ENCODE results near the gene ABCG4. TPM values are rescaled to one million over a fixed set of nuclear protein-coding genes. Genes with fewer than 3 reads are reported as not detected.
"Not testable (repeated sequence)": the region's sequence is repeated elsewhere in the genome, so short reads cannot be mapped to it uniquely, and the experiment has no call there.

ABCG4 gene
- total and polyA plus RNA-seq, 11 donors = 0.25 to 2.1 (median 0.98) TPM

DNA sequence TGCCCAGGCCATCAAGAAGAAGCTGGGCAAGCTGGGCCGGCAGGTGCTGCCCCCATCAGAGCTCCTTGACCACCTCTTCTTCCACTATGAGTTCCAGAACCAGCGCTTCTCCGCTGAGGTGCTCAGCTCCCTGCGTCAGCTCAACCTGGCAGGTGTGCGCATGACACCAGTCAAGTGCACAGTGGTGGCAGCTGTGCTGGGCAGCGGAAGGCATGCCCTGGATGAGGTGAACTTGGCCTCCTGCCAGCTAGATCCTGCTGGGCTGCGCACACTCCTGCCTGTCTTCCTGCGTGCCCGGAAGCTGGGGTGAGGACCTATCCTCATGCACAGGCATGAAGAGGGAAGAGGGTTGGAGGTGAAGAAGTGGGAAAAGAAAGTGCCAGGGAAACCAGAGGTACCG is 31.1 kb downstream of the ABCG4 start:
- Histone ChIP-seq H3K9me3 (no peaks in the 10 kb centered on the region), H3K27ac (no peak overlapping the region), H3K4me3 (no peak overlapping the region), H3K36me3 (peaks cover 0 to 71% (median 45%) of the 10 kb centered on the region in 9 donors), H3K27me3 (no peaks in the 10 kb centered on the region), H3K4me1 (peaks cover 0 to 23% (median 0%) of the 10 kb centered on the region in 12 donors)
- no peak for DNase-seq
- intact Hi-C loops (cut with DNase I) = no loop called here
- no peak for TF ChIP-seq POLR2A (IDR thresholded peaks at IDR 0.05)
- TF ChIP-seq, protein P1, sequence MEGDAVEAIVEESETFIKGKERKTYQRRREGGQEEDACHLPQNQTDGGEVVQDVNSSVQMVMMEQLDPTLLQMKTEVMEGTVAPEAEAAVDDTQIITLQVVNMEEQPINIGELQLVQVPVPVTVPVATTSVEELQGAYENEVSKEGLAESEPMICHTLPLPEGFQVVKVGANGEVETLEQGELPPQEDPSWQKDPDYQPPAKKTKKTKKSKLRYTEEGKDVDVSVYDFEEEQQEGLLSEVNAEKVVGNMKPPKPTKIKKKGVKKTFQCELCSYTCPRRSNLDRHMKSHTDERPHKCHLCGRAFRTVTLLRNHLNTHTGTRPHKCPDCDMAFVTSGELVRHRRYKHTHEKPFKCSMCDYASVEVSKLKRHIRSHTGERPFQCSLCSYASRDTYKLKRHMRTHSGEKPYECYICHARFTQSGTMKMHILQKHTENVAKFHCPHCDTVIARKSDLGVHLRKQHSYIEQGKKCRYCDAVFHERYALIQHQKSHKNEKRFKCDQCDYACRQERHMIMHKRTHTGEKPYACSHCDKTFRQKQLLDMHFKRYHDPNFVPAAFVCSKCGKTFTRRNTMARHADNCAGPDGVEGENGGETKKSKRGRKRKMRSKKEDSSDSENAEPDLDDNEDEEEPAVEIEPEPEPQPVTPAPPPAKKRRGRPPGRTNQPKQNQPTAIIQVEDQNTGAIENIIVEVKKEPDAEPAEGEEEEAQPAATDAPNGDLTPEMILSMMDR (IDR thresholded peaks at IDR 0.05) = no peak
- WGBS, 4 donors = 85 to 97% (median 89%) methylated on average over 6 to 10 of the region's 10 CpGs
- ATAC-seq = no peak

DNA sequence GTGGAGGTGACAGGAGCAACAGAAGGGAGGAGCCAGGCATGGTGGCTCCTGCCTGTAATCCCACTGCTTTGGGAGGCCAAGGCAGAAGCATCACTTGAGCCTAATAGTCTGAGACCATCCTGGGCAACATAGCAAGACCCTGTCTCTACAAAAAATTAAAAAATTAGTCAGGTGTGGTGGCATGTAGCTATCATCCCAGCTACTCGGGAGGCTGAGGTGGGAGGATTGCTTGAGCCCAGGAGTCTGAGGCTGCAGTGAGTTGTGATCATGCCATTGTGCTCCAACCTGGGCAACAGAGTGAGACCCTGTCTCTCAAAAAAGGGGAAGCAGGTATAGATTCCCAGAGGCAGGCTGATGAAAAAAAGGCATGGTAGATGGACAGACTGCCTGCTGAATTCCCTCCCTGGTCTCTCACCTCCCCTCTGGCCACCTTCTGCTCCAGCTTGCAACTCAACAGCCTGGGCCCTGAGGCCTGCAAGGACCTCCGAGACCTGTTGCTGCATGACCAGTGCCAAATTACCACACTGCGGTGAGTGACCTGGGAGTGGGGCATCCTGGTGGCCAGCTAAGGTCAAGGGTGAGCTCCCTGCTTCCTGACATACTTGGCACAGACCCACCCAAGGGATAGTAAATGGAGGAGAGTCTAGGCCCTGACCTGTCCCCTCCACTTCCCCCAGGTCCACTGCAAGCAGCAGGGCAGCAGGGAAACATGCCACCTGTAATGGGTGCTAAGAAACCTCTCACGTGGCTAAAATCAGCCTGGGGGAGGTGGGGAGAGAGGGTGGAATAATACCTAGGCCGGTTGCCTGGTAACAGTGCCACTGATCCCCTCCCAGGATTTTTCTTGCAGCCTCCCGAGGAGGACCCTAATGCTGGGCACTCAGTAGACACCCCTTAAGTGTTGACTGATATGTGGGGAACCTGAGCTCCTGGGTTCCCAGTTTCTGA is 32.2 kb downstream of the ABCG4 start:
- H3K4me1 ChIP-seq = peaks cover 0 to 23% (median 0%) of the 10 kb centered on the region in 12 donors
- H3K27me3 ChIP-seq = no peaks in the 10 kb centered on the region
- H3K36me3 ChIP-seq = peaks cover 0 to 61% (median 36%) of the 10 kb centered on the region in 9 donors
- TF ChIP-seq POLR2A (IDR thresholded peaks at IDR 0.05) = no peak
- TF ChIP-seq, protein P1 (IDR thresholded peaks at IDR 0.05) = no peak
- no peak overlapping the region for H3K27ac ChIP-seq
- ATAC-seq = no peak
- no peak overlapping the region for H3K4me3 ChIP-seq
- WGBS, 4 donors = 81 to 85% (median 84%) methylated on average over 5 to 6 of the region's 6 CpGs
- DNase-seq = no peak
- intact Hi-C loops (cut with DNase I) = no loop called here
- no peaks in the 10 kb centered on the region for H3K9me3 ChIP-seq

DNA sequence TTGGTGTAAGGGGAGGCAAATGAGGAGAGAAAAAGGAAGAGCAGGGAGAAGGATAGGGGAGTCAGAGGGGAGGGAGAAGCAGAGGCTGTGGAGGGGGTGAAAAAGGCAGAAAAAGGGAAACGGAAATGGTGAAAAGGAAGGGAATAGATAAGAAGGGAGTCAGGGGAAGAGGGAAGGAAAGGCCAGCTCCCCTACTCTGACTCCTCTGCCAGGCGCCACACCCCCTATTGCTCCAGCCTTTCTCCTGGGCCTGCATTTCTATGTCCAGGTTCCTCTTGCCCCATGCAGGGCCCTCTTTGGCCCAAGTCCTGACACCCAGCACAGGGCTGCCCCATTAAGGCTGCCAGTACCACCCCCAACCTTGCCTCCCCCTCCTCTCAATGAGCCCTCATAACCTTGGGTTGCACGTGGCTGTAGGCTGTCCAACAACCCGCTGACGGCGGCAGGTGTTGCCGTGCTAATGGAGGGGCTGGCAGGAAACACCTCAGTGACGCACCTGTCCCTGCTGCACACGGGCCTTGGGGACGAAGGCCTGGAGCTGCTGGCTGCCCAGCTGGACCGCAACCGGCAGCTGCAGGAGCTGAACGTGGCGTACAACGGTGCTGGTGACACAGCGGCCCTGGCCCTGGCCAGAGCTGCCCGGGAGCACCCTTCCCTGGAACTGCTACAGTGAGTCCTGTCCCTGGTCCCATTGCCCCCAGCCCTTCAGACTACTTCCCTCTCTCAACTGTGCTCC is 33.0 kb downstream of the ABCG4 start:
- Histone ChIP-seq H3K9me3 (no peaks in the 10 kb centered on the region), H3K4me3 (no peak overlapping the region), H3K27ac (no peak overlapping the region), H3K27me3 (no peaks in the 10 kb centered on the region), H3K36me3 (peaks cover 0 to 53% (median 29%) of the 10 kb centered on the region in 9 donors), H3K4me1 (peaks cover 0 to 23% (median 0%) of the 10 kb centered on the region in 12 donors)
- intact Hi-C loops (cut with DNase I) = no loop called here
- TF ChIP-seq POLR2A (IDR thresholded peaks at IDR 0.05) = no peak
- TF ChIP-seq, protein P1 (IDR thresholded peaks at IDR 0.05) = no peak
- 85 to 88% (median 86%) methylated on average over 9 to 17 of the region's 17 CpGs for WGBS, 4 donors
- DNase-seq (no peak), ATAC-seq (no peak)

DNA sequence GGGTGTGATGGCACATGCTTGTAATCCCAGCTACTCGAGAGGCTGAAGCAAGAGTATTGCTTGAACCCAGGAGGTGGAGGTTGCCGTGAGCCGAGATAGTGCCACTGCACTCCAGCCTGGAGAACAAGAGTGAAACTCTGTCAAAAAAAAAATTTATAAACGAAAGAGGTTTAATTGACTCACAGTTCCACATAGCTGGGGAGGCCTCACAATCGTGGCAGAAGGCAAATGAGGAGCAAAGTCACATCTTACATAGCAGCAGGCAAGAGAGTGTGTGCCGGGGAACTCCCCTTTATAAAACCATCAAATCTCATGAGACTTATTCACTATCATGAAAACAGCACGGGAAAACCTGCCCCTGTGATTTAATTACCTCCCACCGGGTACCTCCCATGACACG is 35.5 kb downstream of the ABCG4 start:
- H3K27me3 ChIP-seq; H3K9me3 ChIP-seq; H3K4me1 ChIP-seq; H3K27ac ChIP-seq; ATAC-seq; intact Hi-C loops (cut with DNase I); DNase-seq; H3K4me3 ChIP-seq: not testable (repeated sequence)
- H3K36me3 ChIP-seq = peaks cover 0 to 40% (median 15%) of the 10 kb centered on the region in 9 donors
- 78 to 86% (median 82%) methylated on average over 9 of the region's 9 CpGs for WGBS, 4 donors
